ENCODE data around the gene CPLX4.

Gene CPLX4

DNA sequence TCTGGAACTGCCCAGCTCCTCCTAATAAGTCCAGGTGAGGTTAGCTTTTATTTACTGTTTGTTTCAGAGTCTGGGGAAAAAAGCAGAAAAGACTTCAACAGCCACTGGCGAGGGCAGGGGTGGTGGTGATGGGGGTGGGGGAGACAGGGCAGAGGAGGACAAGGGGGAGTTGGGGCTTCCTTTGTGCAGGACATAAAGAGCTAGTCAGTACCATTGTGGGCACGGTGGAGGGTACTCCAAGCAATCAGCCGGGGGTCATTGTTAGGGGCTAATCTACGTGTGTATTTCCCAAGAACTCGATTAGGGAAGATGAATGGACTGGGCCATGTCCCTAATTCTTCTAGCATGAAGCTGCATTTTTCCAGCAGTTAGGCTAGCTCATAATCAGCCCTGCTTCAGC lies 42.4 kb downstream of the CPLX4 start:
- Histone ChIP-seq H3K27ac (ENCODE audit: low read depth, low read length) (no peak overlapping the region), H3K4me3 (ENCODE audit: low read depth in 1 of 2, low read length in 2 of 2) (no peak overlapping the region), H3K9ac (ENCODE audit: low read length) (no peak overlapping the region), H3K4me1 (ENCODE audit: insufficient read depth, low read length) (peaks cover 12% of the 10 kb centered on the region), H3K36me3 (ENCODE audit: insufficient read depth, low read length) (no peaks in the 10 kb centered on the region), H3K27me3 (ENCODE audit: control insufficient read depth in 1 of 2, insufficient read depth in 2 of 2, low read length in 2 of 2) (peaks cover 50 to 54% of the 10 kb centered on the region in 2 donors), H3K9me3 (ENCODE audit: low read length) (peaks cover 8% of the 10 kb centered on the region)

DNA sequence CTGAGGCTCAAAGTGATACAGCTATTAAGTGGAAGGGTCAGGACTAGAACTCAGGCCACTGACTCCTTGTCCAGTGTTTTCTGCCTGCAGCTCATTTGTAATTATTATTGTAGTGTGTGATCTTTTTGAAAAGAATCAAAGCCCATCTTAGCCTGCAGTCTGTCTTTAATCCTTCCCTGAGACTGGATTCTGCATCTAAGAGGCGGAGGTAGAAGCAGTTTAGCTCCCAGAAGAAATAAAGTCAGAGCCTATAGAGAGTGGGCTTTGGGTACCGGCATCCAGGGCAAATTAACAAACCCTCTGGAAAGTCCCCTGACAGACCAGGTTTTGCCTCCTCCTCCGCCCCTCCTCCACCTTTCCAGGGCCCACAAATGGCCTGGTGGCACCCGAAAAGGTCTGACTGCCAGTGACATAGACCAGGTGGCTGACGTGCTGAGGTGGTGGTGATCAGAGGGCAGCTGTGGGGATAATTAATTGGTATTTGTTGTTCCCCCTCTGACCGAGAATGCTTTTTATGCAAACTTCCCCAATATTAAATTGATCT lies 43.0 kb downstream of the CPLX4 start:
- H3K9ac ChIP-seq (ENCODE audit: low read length), result no peak overlapping the region
- peaks cover 56 to 60% of the 10 kb centered on the region in 2 donors for H3K27me3 ChIP-seq (ENCODE audit: control insufficient read depth in 1 of 2, insufficient read depth in 2 of 2, low read length in 2 of 2)
- no peak overlapping the region for H3K27ac ChIP-seq (ENCODE audit: low read depth, low read length)
- H3K36me3 ChIP-seq (ENCODE audit: insufficient read depth, low read length), result no peaks in the 10 kb centered on the region
- H3K4me3 ChIP-seq (ENCODE audit: low read depth in 1 of 2, low read length in 2 of 2), result no peak overlapping the region
- peaks cover 8% of the 10 kb centered on the region for H3K9me3 ChIP-seq (ENCODE audit: low read length)
- peaks cover 12% of the 10 kb centered on the region for H3K4me1 ChIP-seq (ENCODE audit: insufficient read depth, low read length)

DNA sequence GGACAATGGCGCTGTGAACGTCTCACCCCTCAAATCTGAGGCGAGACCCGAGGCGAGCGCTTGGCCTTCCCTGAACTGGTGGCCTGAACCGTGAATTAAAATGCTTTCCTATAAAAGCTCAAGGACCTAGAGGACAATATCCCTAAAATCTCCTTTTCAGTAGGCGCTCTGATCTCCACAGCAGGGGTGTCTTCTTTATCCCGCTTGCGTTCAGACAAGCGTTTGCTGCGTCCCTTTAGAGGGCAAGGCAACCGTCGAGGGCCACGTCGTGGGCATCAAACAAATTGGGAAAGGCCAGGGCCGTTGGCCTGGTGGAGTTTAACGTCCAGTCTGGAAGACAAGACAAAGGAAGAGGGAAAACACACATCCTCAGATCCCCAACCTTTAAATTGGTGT lies 43.9 kb downstream of the CPLX4 start:
- H3K27me3 ChIP-seq (ENCODE audit: control insufficient read depth in 1 of 2, insufficient read depth in 2 of 2, low read length in 2 of 2), result peaks cover 62 to 69% of the 10 kb centered on the region in 2 donors
- H3K9ac ChIP-seq (ENCODE audit: low read length), result no peak overlapping the region
- peaks cover 8% of the 10 kb centered on the region for H3K9me3 ChIP-seq (ENCODE audit: low read length)
- H3K36me3 ChIP-seq (ENCODE audit: insufficient read depth, low read length), result no peaks in the 10 kb centered on the region
- no peak overlapping the region for H3K27ac ChIP-seq (ENCODE audit: low read depth, low read length)
- no peak overlapping the region for H3K4me3 ChIP-seq (ENCODE audit: low read depth in 1 of 2, low read length in 2 of 2)
- H3K4me1 ChIP-seq (ENCODE audit: insufficient read depth, low read length), result peaks cover 16% of the 10 kb centered on the region

DNA sequence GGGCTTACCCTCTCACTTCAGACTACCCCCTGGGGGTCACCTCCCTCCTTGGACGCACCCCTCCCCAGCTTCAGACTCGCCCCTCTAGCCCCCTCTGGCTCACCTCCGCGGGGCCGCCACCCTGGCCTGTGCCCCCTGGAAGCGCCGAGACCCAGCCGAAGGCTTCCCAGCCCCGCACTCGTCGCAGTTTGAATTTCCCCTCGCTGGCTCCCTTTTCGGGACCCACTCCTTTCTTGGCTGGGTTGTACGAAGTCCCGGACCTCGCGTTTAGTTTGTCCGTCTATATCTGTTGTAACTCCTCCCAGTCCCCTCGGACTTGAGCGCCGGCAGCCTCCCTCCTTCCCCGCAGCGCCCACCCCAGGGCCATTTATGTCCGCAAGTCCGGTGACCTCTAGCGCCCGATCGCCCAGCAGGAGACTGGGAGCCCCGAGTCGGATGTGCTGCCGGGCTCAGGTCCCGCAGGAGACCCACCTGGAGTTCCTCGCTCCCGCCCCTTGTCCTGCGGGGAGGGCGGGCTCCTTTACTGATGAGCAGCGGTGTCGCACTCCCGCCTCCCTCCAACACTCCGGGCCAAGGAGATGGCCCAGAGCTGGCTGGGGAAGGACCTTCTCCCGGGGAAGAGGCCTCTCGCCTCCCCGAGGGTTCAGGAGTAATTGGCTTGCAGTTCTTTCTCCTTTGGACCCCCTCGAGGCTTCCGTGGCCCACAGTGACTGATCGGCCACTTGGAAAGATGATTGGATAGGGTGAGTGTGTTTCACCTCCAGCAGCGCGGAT lies 44.5 kb downstream of the CPLX4 start:
- Histone ChIP-seq H3K27ac (ENCODE audit: low read depth, low read length) (no peak overlapping the region), H3K4me3 (ENCODE audit: low read depth in 1 of 2, low read length in 2 of 2) (peak overlapping the region in 1 of 2 donors; percentile 18), H3K9ac (ENCODE audit: low read length) (no peak overlapping the region), H3K36me3 (ENCODE audit: insufficient read depth, low read length) (no peaks in the 10 kb centered on the region), H3K4me1 (ENCODE audit: insufficient read depth, low read length) (peaks cover 19% of the 10 kb centered on the region), H3K27me3 (ENCODE audit: control insufficient read depth in 1 of 2, insufficient read depth in 2 of 2, low read length in 2 of 2) (peaks cover 65 to 70% of the 10 kb centered on the region in 2 donors), H3K9me3 (ENCODE audit: low read length) (peaks cover 8% of the 10 kb centered on the region)

DNA sequence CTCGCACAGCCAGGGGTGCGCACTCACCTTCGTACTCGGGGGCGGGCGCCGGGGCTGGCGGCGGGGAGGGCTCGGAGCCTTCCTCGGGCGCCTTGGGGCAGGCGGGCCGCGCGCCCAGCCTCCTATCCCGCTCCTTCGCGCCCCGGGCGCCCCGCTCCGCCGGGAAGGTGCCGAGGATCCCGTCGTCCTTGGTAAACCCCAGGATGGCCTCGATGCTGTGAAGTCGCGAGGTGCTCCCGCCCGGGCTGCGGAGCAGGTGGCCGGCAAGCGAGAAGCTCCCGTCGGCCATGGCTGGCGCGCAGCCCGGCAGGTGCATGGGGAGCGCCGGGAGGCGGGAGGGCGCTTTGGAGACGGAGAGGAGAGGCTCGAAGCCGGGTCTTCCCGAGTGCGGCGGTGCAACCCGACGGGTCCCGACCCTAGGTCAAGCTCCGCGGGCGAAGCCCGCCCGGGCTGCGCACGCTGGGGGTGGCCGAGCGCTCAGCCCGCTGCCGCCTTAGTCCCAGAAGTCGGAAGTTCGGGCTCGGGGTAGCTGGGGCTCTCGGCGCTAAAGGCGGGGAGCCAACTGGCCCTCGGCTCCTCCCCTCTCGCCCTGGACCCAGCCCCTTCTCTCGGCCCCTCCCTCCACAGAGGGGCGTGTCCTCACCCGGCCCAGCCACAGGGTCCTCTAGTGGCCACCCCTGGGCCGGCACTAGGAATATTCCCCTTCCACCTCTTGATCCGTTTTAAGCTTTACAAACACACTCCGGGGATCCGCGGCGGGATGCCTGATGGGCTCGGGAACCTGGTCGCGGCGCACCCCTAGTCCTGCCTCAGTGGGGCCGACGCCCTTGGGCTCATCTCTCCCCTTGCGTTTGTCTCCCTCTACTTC lies 45.3 kb downstream of the CPLX4 start, which contains the start of gene RAX:
TSS of gene RAX (minus strand) at position 564 of the 868 bp plus-strand sequence. CDS start at position 316, 248 bp downstream.
- Histone ChIP-seq H3K4me1 (ENCODE audit: insufficient read depth, low read length) (peaks cover 23% of the 10 kb centered on the region), H3K4me3 (ENCODE audit: low read depth in 1 of 2, low read length in 2 of 2) (peak within 1 kb of the TSS; percentile 38 to 47), H3K9me3 (ENCODE audit: low read length) (peaks cover 8% of the 10 kb centered on the region), H3K36me3 (ENCODE audit: insufficient read depth, low read length) (no peaks in the 10 kb centered on the region), H3K9ac (ENCODE audit: low read length) (no peak within 1 kb of the TSS), H3K27me3 (ENCODE audit: control insufficient read depth in 1 of 2, insufficient read depth in 2 of 2, low read length in 2 of 2) (peaks cover 71 to 78% of the 10 kb centered on the region in 2 donors), H3K27ac (ENCODE audit: low read depth, low read length) (no peak within 1 kb of the TSS)

DNA sequence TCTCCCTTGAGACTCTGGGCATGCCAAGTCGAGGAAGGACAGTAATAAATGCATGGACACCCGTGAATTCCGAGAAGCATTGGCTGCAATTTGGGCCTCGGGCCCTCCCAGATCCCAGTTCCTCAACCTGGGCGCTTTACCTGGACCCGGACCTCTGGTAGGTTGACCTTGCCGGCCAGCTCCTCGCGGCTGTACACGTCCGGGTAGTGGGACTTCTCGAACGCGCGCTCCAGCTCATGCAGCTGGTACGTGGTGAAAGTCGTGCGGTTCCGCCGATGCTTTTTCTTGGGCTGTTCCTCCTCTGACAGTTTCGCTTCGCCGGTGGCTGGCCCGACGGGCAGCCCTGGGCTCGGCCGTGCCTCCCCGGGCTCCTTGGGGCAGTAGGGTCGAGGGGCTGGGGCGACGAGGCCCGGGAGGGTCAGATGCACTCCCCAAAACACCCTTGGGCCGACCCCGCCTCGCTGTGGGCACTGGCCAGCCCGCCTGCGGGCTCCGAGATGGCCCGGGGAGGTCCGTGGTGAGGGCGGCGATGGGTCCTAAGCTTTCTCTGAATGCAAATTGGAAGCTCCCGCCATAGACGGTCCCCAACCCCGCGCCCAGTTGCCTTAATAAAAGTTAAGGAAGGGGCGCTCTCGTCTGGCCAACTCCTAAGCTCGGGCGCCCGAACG lies 46.1 kb downstream of the CPLX4 start:
- peaks cover 8% of the 10 kb centered on the region for H3K9me3 ChIP-seq (ENCODE audit: low read length)
- peaks cover 28% of the 10 kb centered on the region for H3K4me1 ChIP-seq (ENCODE audit: insufficient read depth, low read length)
- no peak overlapping the region for H3K27ac ChIP-seq (ENCODE audit: low read depth, low read length)
- peaks cover 79 to 86% of the 10 kb centered on the region in 2 donors for H3K27me3 ChIP-seq (ENCODE audit: control insufficient read depth in 1 of 2, insufficient read depth in 2 of 2, low read length in 2 of 2)
- no peaks in the 10 kb centered on the region for H3K36me3 ChIP-seq (ENCODE audit: insufficient read depth, low read length)
- H3K9ac ChIP-seq (ENCODE audit: low read length), result no peak overlapping the region
- peak overlapping the region in 1 of 2 donors; percentile 47 for H3K4me3 ChIP-seq (ENCODE audit: low read depth in 1 of 2, low read length in 2 of 2)

DNA sequence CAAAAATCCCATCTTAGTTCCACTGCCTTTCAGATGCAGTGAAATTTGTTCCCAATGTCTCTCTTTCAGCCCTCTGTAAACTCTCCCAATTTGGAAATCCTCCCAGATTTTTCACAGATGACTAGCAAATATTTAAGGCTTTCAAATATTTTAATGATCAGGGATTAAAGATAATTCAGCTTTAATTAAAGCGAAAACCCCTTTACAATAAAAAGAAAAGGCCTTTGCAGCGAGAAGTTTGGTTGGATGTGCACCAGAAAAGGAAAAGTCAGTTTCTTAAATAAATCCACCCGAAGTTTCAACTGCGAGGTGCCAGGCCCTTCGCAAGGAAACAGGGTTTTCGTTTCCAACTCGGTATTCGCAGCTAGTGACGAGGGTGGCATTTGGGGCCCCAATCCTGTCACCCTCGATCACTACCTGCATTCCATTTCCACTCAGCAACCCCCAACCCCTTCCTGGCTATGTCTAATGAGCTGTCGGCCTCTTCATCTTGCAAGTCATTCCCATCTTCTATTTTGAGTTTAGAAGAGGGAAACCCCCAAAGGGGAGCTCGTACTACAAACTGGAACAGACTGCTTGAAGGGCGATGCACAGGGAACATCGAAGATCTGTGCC lies 46.7 kb downstream of the CPLX4 start:
- peak overlapping the region in 1 of 2 donors; percentile 47 for H3K4me3 ChIP-seq (ENCODE audit: low read depth in 1 of 2, low read length in 2 of 2)
- H3K9ac ChIP-seq (ENCODE audit: low read length), result no peak overlapping the region
- peaks cover 84 to 92% of the 10 kb centered on the region in 2 donors for H3K27me3 ChIP-seq (ENCODE audit: control insufficient read depth in 1 of 2, insufficient read depth in 2 of 2, low read length in 2 of 2)

DNA sequence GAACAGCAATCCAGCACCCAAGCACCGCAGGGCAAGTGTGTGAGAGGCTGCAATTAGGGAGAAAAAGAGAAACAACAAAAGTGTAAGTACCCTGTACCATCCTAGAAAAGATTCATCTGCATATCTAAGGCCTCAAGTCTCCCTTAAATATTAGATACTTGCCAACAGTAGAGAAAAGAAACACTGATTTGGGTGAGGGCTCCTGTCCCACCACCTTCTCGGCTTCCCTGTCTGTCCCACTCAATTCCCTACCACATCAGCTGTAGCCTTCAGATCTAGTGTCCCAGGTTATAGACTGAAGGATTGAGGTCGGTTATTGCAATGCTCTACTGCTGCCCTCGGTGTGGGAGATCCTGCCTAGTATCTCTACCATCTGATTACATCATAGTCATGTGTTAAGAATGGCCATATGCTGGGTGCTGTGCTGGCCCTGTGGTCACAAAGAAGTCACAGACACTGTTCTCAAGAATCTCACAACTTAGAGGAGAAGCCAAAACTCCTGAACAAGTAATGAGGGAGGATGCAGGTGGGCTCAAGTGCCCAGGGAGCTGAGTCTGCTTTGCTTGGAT lies 47.7 kb downstream of the CPLX4 start:
- peaks cover 83 to 93% of the 10 kb centered on the region in 2 donors for H3K27me3 ChIP-seq (ENCODE audit: control insufficient read depth in 1 of 2, insufficient read depth in 2 of 2, low read length in 2 of 2)
- H3K9ac ChIP-seq (ENCODE audit: low read length), result no peak overlapping the region
- H3K9me3 ChIP-seq (ENCODE audit: low read length), result peaks cover 8% of the 10 kb centered on the region
- H3K4me3 ChIP-seq (ENCODE audit: low read depth in 1 of 2, low read length in 2 of 2), result no peak overlapping the region
- peaks cover 28% of the 10 kb centered on the region for H3K4me1 ChIP-seq (ENCODE audit: insufficient read depth, low read length)
- H3K36me3 ChIP-seq (ENCODE audit: insufficient read depth, low read length), result no peaks in the 10 kb centered on the region
- H3K27ac ChIP-seq (ENCODE audit: low read depth, low read length), result no peak overlapping the region

More for the DNA sequence above, 46.7 kb downstream of the CPLX4 start:
- Histone ChIP-seq H3K9me3 (ENCODE audit: low read length) (peaks cover 8% of the 10 kb centered on the region), H3K4me1 (ENCODE audit: insufficient read depth, low read length) (peaks cover 28% of the 10 kb centered on the region), H3K36me3 (ENCODE audit: insufficient read depth, low read length) (no peaks in the 10 kb centered on the region), H3K27ac (ENCODE audit: low read depth, low read length) (no peak overlapping the region)

DNA sequence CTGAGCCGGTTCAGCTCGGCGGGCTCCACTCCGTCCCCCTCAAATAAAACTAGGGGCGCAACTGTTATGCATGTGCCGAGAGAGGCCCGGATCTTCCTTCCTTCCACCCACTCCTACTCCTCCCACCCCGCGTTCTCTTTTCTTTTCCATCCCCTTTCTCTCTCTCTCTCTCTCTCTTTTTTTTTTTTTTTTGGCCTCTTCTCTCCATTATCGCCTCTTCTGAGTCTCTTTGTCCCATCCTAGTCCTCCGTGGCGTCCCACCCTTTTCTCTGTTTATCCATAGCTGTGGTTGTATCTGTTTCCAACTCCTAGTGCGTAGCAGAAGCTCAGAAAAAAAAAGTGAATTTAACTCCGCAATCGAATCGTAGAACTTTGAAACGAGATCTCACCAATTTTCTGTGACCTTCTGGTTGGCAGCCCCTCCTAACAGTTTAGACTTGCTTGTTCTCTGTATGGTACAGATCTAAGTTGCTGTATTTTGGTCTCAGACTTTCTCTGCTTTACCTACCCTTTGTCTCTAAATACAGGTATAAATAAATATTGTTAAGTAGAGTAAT lies 48.8 kb downstream of the CPLX4 start:
- Histone ChIP-seq H3K4me3 (ENCODE audit: low read depth in 1 of 2, low read length in 2 of 2) (no peak overlapping the region), H3K36me3 (ENCODE audit: insufficient read depth, low read length) (no peaks in the 10 kb centered on the region), H3K27me3 (ENCODE audit: control insufficient read depth in 1 of 2, insufficient read depth in 2 of 2, low read length in 2 of 2) (peaks cover 76 to 98% of the 10 kb centered on the region in 2 donors), H3K9ac (ENCODE audit: low read length) (no peak overlapping the region), H3K27ac (ENCODE audit: low read depth, low read length) (no peak overlapping the region), H3K9me3 (ENCODE audit: low read length) (peaks cover 6% of the 10 kb centered on the region), H3K4me1 (ENCODE audit: insufficient read depth, low read length) (peaks cover 28% of the 10 kb centered on the region)
